Keratinocyte (primary cell): ENCODE measurements around the gene WNT7A. TPM values are rescaled to one million over a fixed set of nuclear protein-coding genes. Genes with fewer than 3 reads are reported as not detected.

Experiments
- DNase-seq: peaks from one replicate; pipeline ENCODE4 v3.0.0-alpha.2; 2011; ENCODE audit warnings: low read depth, missing footprints, low spot score
- FAIRE-seq: peaks from 2 replicates; lab custom pipeline; 2011; peaks lifted over from hg19 to GRCh38; lab: Jason Lieb, UNC
- H2AFZ ChIP-seq: 2 replicates; pipeline ENCODE4 v1.6.0; 2012; ENCODE audit warnings: low read length, control low read depth, inconsistent platforms; ENCODE audit not compliant: control insufficient read depth
- H3K27ac ChIP-seq: 2 replicates; pipeline ENCODE4 v1.5.1; 2011; ENCODE audit warnings: low read length; ENCODE audit not compliant: control insufficient read depth, insufficient read depth
- H3K27me3 ChIP-seq: 3 replicates; pipeline ENCODE4 v1.6.0; 2011; ENCODE audit warnings: low read length; ENCODE audit not compliant: control insufficient read depth, insufficient read depth; ENCODE audit errors: extremely low read depth
- H3K36me3 ChIP-seq, 2 experiments: 2 replicates in 1 of 2; 3 replicates in 1 of 2; pipeline ENCODE4 v1.5.1; 2011; ENCODE audit warnings: low read length in 2 of 2, mild to moderate bottlenecking in 1 of 2; ENCODE audit not compliant: control insufficient read depth in 2 of 2, insufficient read depth in 2 of 2; ENCODE audit errors: extremely low read depth in 1 of 2
- H3K4me1 ChIP-seq: 3 replicates; pipeline ENCODE4 v1.5.1; 2011; ENCODE audit warnings: low read length; ENCODE audit not compliant: control insufficient read depth, insufficient read depth; ENCODE audit errors: extremely low read depth
- H3K4me2 ChIP-seq: 3 replicates; pipeline ENCODE4 v1.6.0; 2011; ENCODE audit warnings: low read depth, low read length; ENCODE audit not compliant: control insufficient read depth, insufficient read depth; ENCODE audit errors: extremely low read depth
- H3K4me3 ChIP-seq, 3 experiments: fragments of 200-600 bp in 1 of 3; sonication (generic) in 1 of 3; 2 replicates in 2 of 3; 3 replicates in 1 of 3; pipeline ENCODE4 v1.5.1; 2011 to 2016; ENCODE audit warnings: low read length in 3 of 3, mild to moderate bottlenecking in 3 of 3, control low read depth in 2 of 3, inconsistent platforms in 1 of 3, low read depth in 1 of 3, mixed read lengths in 1 of 3, mixed run types in 1 of 3, moderate library complexity in 1 of 3; ENCODE audit not compliant: control insufficient read depth in 2 of 3, insufficient read depth in 2 of 3; ENCODE audit errors: extremely low read depth in 1 of 3
- H3K79me2 ChIP-seq: 2 replicates; pipeline ENCODE4 v1.6.0; 2012; ENCODE audit warnings: low read length; ENCODE audit not compliant: control insufficient read depth, insufficient read depth
- H3K9ac ChIP-seq: 3 replicates; pipeline ENCODE4 v1.6.0; 2011; ENCODE audit warnings: low read length; ENCODE audit not compliant: control insufficient read depth, insufficient read depth; ENCODE audit errors: extremely low read depth
- H3K9me1 ChIP-seq: 3 replicates; pipeline ENCODE4 v1.6.0; 2011; ENCODE audit warnings: low read length; ENCODE audit not compliant: control insufficient read depth, insufficient read depth; ENCODE audit errors: extremely low read depth
- H3K9me3 ChIP-seq: 2 replicates; pipeline ENCODE4 v1.5.1; 2012; ENCODE audit warnings: low read depth, low read length; ENCODE audit not compliant: control insufficient read depth
- H4K20me1 ChIP-seq: 3 replicates; pipeline ENCODE4 v1.6.0; 2011; ENCODE audit warnings: low read length; ENCODE audit not compliant: control insufficient read depth, insufficient read depth; ENCODE audit errors: extremely low read depth
- EZH2 ChIP-seq: IDR thresholded peaks from one replicate; pipeline ENCODE4 v1.6.1; 2012; ENCODE audit warnings: inconsistent platforms, mild to moderate bottlenecking, low read length, moderate library complexity
- dilution Hi-C: fragments of 300-500 bp; cut with MboI; formaldehyde crosslinking; loops from one replicate; pipeline ENCODE4 v1.7.0; 2020; ENCODE audit warnings: low sequenced_read_pairs; ENCODE audit not compliant: extremely low pct_ligation_motif_present
- polyA plus RNA-seq, 5 experiments: library from polyadenylated mRNA; depleted of rRNA in 3 of 5; stranded (reverse) in 3 of 5; stranded (forward) in 1 of 5; unstranded in 1 of 5; fragments of >200 nt; gene quantifications; 1 replicate in 1 of 5; 2 replicates in 3 of 5; 3 replicates in 1 of 5; pipeline versions ENCODE4 v1.2.1 to v1.2.3, GENCODE V29; 2011 to 2012; ENCODE audit warnings: missing spikeins in 2 of 5, low read depth in 1 of 5, low replicate concordance in 1 of 5
- TF ChIP-seq, protein P1 (sequence below), 3 experiments: IDR thresholded peaks in 1 of 3; conservative IDR thresholded peaks in 1 of 3; optimal IDR thresholded peaks in 1 of 3; 2 replicates in 2 of 3; 3 replicates in 1 of 3; pipeline versions ENCODE3 to v1.5.1; 2011; ENCODE audit warnings: low read length in 3 of 3, mild to moderate bottlenecking in 3 of 3, moderate library complexity in 2 of 3, control low read depth in 1 of 3, inconsistent platforms in 1 of 3; ENCODE audit not compliant: insufficient read depth in 2 of 3; ENCODE audit errors: extremely low read depth in 1 of 3

WNT7A gene
- polyA plus RNA-seq, 1 donor (not counting 4 experiments of a cell fraction or from before 2014, with no cell fraction given) = 20.3 TPM

DNA sequence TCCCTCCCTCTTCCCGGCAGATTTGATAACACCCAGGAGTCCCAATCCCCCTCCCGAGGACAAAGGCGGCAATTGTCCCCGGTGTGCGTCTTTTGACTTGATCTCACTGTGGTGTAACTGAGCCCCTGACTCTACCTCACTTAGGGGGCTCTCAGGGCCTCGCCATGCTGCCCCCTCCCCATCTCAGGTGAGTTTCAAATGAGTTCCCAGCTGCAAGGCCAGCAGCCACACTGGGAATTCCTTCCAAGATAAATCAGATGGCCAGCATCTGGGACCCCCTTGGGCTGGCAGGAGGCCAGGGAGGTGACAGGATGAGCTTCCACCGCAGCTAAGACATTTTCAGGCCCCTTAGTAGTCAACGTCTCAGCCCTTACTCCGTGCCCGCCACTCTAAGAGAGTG is 35.0 kb downstream of the WNT7A start:
- FAIRE-seq = no peak
- peaks cover 89% of the 10 kb centered on the region for H3K79me2 ChIP-seq

DNA sequence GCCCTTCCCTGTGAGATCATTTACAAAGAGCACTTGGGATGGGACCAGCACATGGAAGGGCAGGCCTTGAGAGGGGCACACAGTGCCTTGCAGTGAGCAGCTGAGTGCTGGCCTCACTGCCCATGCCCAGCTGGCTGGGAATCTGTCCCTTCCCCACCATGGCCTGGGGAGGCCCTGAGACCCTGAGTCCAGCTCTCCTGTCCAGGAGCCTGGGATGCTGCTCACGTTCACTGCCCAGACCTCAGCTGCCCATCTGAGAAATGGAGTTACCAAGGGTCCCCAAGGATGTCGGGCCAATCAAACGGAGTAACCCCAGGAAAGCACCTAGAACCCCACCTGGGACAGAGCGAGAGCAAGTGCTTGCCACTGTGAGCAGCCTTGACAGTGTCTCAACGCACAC is 35.6 kb downstream of the WNT7A start:
- no peak overlapping the region for H3K4me2 ChIP-seq
- peak; percentile 26 for FAIRE-seq
- H3K9me3 ChIP-seq = no peaks in the 10 kb centered on the region
- no peak overlapping the region for H3K9ac ChIP-seq
- no peaks in the 10 kb centered on the region for H3K9me1 ChIP-seq
- dilution Hi-C loops = no loop called here
- no peak for DNase-seq
- no peak for TF ChIP-seq EZH2
- TF ChIP-seq, protein P1, sequence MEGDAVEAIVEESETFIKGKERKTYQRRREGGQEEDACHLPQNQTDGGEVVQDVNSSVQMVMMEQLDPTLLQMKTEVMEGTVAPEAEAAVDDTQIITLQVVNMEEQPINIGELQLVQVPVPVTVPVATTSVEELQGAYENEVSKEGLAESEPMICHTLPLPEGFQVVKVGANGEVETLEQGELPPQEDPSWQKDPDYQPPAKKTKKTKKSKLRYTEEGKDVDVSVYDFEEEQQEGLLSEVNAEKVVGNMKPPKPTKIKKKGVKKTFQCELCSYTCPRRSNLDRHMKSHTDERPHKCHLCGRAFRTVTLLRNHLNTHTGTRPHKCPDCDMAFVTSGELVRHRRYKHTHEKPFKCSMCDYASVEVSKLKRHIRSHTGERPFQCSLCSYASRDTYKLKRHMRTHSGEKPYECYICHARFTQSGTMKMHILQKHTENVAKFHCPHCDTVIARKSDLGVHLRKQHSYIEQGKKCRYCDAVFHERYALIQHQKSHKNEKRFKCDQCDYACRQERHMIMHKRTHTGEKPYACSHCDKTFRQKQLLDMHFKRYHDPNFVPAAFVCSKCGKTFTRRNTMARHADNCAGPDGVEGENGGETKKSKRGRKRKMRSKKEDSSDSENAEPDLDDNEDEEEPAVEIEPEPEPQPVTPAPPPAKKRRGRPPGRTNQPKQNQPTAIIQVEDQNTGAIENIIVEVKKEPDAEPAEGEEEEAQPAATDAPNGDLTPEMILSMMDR (optimal IDR thresholded peaks at IDR 0.05 in 1 of 3, IDR thresholded peaks at IDR 0.05 in 1 of 3, conservative IDR thresholded peaks at IDR 0.05 in 1 of 3; ENCODE audit: extremely low read depth in 1 of 3, insufficient read depth in 2 of 3, low read length in 3 of 3) = no peak
- no peaks in the 10 kb centered on the region for H4K20me1 ChIP-seq
- no peaks in the 10 kb centered on the region for H3K27me3 ChIP-seq
- H3K4me1 ChIP-seq = peaks cover 48% of the 10 kb centered on the region
- no peak overlapping the region for H2AFZ ChIP-seq
- no peak overlapping the region for H3K27ac ChIP-seq
- peaks cover 89% of the 10 kb centered on the region for H3K79me2 ChIP-seq
- H3K36me3 ChIP-seq = peaks cover 20 to 56% of the 10 kb centered on the region in 2 experiments
- no peak overlapping the region for H3K4me3 ChIP-seq

More for the DNA sequence above, 35.0 kb downstream of the WNT7A start:
- no peak overlapping the region for H3K27ac ChIP-seq
- no peak for TF ChIP-seq EZH2
- TF ChIP-seq, protein P1 (optimal IDR thresholded peaks at IDR 0.05 in 1 of 3, IDR thresholded peaks at IDR 0.05 in 1 of 3, conservative IDR thresholded peaks at IDR 0.05 in 1 of 3; ENCODE audit: extremely low read depth in 1 of 3, insufficient read depth in 2 of 3, low read length in 3 of 3) = no peak
- H3K27me3 ChIP-seq = no peaks in the 10 kb centered on the region
- H3K9me3 ChIP-seq = no peaks in the 10 kb centered on the region
- no peak for DNase-seq
- H3K36me3 ChIP-seq = peaks cover 24 to 61% of the 10 kb centered on the region in 2 experiments
- H4K20me1 ChIP-seq = no peaks in the 10 kb centered on the region
- H3K4me3 ChIP-seq = no peak overlapping the region
- no peak overlapping the region for H3K4me2 ChIP-seq
- peaks cover 48% of the 10 kb centered on the region for H3K4me1 ChIP-seq
- H3K9me1 ChIP-seq = no peaks in the 10 kb centered on the region
- dilution Hi-C loops = no loop called here
- H2AFZ ChIP-seq = no peak overlapping the region
- no peak overlapping the region for H3K9ac ChIP-seq
